ENCODE data around the gene TXNDC12. TPM values are rescaled to one million over a fixed set of nuclear protein-coding genes. Genes with fewer than 3 reads are reported as not detected.
"Not testable (repeated sequence)": the region's sequence is repeated elsewhere in the genome, so short reads cannot be mapped to it uniquely, and the experiment has no call there.

TXNDC12 gene
- total RNA-seq, 1 experiment from 2014 or later, result 80.9 TPM

GRCh38 chr1:52032124-52032784 lies 22.7 kb downstream of the TXNDC12 start:
- Mint-ChIP-seq H3K36me3 (peaks cover 2% of the 10 kb centered on the region; the same call in 1 of the 2 replicates), H3K4me3 (peak overlapping the region; percentile 93), H3K27ac (no peak overlapping the region), H3K27me3 (ENCODE audit: low read depth) (no peaks in the 10 kb centered on the region), H3K4me1 (peaks cover 20% of the 10 kb centered on the region), H3K9me3 (no peaks in the 10 kb centered on the region)
- ChIA-PET POLR2A (interaction anchor here (1.7 kb wide), 1 partner anchor 23 kb away, joined by 11 read pairs; the partner anchor contains the start of gene TXNDC12), CTCF (no interaction called here)
- TF ChIP-seq ELF4 (CRISPR knock-in tag; IDR thresholded peaks at IDR 0.05; ENCODE audit: low read depth) (no peak), ZNF671 (CRISPR knock-in tag; IDR thresholded peaks at IDR 0.05) (no peak), ZNF263 (CRISPR knock-in tag; IDR thresholded peaks at IDR 0.05; ENCODE audit: low read depth) (no peak), NR1H2 (CRISPR knock-in tag; IDR thresholded peaks at IDR 0.05) (no peak), IRF2 (CRISPR knock-in tag; IDR thresholded peaks at IDR 0.05; ENCODE audit: borderline replicate concordance, low read depth) (no peak)
- TF ChIP-seq, protein P1, sequence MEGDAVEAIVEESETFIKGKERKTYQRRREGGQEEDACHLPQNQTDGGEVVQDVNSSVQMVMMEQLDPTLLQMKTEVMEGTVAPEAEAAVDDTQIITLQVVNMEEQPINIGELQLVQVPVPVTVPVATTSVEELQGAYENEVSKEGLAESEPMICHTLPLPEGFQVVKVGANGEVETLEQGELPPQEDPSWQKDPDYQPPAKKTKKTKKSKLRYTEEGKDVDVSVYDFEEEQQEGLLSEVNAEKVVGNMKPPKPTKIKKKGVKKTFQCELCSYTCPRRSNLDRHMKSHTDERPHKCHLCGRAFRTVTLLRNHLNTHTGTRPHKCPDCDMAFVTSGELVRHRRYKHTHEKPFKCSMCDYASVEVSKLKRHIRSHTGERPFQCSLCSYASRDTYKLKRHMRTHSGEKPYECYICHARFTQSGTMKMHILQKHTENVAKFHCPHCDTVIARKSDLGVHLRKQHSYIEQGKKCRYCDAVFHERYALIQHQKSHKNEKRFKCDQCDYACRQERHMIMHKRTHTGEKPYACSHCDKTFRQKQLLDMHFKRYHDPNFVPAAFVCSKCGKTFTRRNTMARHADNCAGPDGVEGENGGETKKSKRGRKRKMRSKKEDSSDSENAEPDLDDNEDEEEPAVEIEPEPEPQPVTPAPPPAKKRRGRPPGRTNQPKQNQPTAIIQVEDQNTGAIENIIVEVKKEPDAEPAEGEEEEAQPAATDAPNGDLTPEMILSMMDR (IDR thresholded peaks at IDR 0.05), result no peak
- TF ChIP-seq, protein P2, sequence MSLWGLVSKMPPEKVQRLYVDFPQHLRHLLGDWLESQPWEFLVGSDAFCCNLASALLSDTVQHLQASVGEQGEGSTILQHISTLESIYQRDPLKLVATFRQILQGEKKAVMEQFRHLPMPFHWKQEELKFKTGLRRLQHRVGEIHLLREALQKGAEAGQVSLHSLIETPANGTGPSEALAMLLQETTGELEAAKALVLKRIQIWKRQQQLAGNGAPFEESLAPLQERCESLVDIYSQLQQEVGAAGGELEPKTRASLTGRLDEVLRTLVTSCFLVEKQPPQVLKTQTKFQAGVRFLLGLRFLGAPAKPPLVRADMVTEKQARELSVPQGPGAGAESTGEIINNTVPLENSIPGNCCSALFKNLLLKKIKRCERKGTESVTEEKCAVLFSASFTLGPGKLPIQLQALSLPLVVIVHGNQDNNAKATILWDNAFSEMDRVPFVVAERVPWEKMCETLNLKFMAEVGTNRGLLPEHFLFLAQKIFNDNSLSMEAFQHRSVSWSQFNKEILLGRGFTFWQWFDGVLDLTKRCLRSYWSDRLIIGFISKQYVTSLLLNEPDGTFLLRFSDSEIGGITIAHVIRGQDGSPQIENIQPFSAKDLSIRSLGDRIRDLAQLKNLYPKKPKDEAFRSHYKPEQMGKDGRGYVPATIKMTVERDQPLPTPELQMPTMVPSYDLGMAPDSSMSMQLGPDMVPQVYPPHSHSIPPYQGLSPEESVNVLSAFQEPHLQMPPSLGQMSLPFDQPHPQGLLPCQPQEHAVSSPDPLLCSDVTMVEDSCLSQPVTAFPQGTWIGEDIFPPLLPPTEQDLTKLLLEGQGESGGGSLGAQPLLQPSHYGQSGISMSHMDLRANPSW (CRISPR knock-in tag; conservative IDR thresholded peaks at IDR 0.05; ENCODE audit: low read depth), result no peak
- ATAC-seq (no peak), DNase-seq (ENCODE audit: low spot score) (no peak)

- H3K4me1 Mint-ChIP-seq, result peaks cover 18% of the 10 kb centered on the region
- H3K4me3 Mint-ChIP-seq; CTCF ChIA-PET; ATAC-seq; H3K27me3 Mint-ChIP-seq (ENCODE audit: low read depth); DNase-seq (ENCODE audit: low spot score); H3K27ac Mint-ChIP-seq; POLR2A ChIA-PET; H3K9me3 Mint-ChIP-seq: not testable (repeated sequence)
- H3K36me3 Mint-ChIP-seq, result peaks cover 21% of the 10 kb centered on the region
Observed at GRCh38 chr1:52028839-52029238, 26.2 kb downstream of the TXNDC12 start.

DNA sequence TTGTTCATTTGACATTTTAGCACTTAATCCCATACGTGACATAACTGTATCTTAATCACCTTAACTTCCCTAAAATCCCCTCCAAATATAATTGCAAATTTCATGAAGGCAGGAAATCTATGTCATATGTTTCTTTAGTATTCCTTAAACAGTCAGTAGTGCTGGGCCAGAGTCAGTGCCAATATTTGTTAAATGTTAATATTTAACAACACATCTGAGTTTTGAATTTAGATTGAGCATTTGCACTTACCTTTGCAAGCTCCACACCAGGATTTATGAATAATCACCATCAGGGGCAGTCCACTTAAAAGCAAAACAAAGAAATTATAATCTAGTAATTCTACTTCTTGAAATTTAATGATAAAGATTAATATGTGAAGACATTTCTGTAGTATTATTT lies 26.7 kb downstream of the TXNDC12 start:
- Mint-ChIP-seq H3K4me1 (peaks cover 16% of the 10 kb centered on the region), H3K27me3 (ENCODE audit: low read depth) (no peaks in the 10 kb centered on the region), H3K4me3 (no peak overlapping the region), H3K9me3 (no peaks in the 10 kb centered on the region), H3K36me3 (peaks cover 26% of the 10 kb centered on the region), H3K27ac (no peak overlapping the region)
- POLR2A ChIA-PET, result no interaction called here
- CTCF ChIA-PET, result no interaction called here
- DNase-seq (ENCODE audit: low spot score) (no peak), ATAC-seq (no peak)
- TF ChIP-seq SMAD4 (CRISPR knock-in tag; IDR thresholded peaks at IDR 0.05) (no peak), ZNF512 (CRISPR knock-in tag; IDR thresholded peaks at IDR 0.05; ENCODE audit: borderline replicate concordance) (no peak), E2F1 (CRISPR knock-in tag; IDR thresholded peaks at IDR 0.05) (no peak), RELA (CRISPR knock-in tag; IDR thresholded peaks at IDR 0.05; ENCODE audit: borderline replicate concordance) (no peak), CBFB (CRISPR knock-in tag; IDR thresholded peaks at IDR 0.05; ENCODE audit: low read depth) (no peak), ZSCAN18 (CRISPR knock-in tag; IDR thresholded peaks at IDR 0.05) (no peak), SMAD3 (CRISPR knock-in tag; IDR thresholded peaks at IDR 0.05; ENCODE audit: borderline replicate concordance) (no peak)
- TF ChIP-seq, protein P1 (IDR thresholded peaks at IDR 0.05), result no peak
- TF ChIP-seq, protein P3, sequence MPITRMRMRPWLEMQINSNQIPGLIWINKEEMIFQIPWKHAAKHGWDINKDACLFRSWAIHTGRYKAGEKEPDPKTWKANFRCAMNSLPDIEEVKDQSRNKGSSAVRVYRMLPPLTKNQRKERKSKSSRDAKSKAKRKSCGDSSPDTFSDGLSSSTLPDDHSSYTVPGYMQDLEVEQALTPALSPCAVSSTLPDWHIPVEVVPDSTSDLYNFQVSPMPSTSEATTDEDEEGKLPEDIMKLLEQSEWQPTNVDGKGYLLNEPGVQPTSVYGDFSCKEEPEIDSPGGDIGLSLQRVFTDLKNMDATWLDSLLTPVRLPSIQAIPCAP (CRISPR knock-in tag; IDR thresholded peaks at IDR 0.05), result no peak
- TF ChIP-seq, protein P2 (CRISPR knock-in tag; conservative IDR thresholded peaks at IDR 0.05; ENCODE audit: low read depth), result no peak

Measured in WTC11 (cell line).